ENCODE data around the gene GIGYF2.
"Not testable (repeated sequence)": the region's sequence is repeated elsewhere in the genome, so short reads cannot be mapped to it uniquely, and the experiment has no call there.

GIGYF2 gene

DNA sequence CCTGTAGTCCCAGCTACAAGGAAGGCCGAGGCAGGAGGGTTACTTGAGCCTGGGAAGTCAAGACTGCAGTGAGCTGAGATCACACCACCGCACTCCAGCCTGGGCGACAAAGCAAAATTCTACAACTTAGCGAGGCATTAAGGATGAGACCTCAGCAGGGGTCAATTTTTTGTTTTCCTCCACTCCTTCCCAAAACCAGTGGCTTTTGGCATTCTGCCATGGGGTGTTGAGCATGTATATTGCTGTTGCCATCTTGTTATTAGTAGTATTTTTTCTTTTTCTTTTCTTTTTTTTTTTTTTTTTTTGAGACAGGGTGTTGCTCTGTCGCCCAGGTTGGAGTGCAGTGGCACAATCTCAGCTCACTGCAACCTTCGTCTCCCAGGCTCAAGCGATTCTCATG lies 8.9 kb upstream of the GIGYF2 start:
- in situ Hi-C loops (cut with HindIII; ENCODE audit: low sequenced_read_pairs): loop anchor here (5.0 kb wide), 1 partner anchor 39 kb away; no protein-coding TSS in a partner anchor
- no peak for DNase-seq (ENCODE audit: low read depth)
- TF ChIP-seq, protein P1, sequence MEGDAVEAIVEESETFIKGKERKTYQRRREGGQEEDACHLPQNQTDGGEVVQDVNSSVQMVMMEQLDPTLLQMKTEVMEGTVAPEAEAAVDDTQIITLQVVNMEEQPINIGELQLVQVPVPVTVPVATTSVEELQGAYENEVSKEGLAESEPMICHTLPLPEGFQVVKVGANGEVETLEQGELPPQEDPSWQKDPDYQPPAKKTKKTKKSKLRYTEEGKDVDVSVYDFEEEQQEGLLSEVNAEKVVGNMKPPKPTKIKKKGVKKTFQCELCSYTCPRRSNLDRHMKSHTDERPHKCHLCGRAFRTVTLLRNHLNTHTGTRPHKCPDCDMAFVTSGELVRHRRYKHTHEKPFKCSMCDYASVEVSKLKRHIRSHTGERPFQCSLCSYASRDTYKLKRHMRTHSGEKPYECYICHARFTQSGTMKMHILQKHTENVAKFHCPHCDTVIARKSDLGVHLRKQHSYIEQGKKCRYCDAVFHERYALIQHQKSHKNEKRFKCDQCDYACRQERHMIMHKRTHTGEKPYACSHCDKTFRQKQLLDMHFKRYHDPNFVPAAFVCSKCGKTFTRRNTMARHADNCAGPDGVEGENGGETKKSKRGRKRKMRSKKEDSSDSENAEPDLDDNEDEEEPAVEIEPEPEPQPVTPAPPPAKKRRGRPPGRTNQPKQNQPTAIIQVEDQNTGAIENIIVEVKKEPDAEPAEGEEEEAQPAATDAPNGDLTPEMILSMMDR (IDR thresholded peaks at IDR 0.05; ENCODE audit: low read depth, low read length, missing control alignments): no peak
- no peak overlapping the region for H3K4me3 ChIP-seq (ENCODE audit: low read depth, low read length)

DNA sequence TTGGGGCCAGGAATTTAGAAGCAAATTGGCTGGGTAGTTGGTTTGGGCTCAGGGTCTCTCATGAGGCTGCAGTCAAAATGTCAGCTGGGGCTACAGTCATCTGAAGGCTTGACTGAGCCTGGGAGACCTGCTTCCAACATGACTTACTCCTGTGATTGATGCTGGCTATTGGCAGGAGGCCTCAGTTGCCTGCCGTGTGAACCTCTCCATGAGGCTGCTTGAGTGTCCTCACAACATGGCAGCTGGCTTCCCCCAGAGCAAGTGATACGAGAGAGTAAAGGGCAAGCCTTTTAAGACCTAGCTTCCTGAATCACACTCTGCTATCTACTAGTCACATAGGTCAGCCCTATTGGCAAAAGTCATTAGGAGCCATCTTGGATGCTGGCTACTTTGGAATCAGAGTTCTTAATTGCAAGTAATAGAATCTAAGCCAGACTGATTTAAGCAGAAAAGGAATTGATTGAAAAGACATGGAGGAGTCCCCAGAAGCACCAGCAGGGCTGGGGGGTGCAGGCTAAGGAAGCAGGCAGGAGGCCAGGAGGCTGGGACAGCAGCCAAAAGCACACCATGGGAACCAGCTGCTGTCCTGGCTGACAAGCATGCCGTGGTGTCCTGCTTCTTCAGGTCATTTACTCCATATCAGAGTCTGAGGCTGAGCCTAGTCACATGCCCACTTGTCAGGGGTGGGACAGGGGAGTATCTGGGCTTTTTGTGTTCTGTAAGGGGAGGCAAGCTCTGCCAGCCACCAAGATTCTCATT lies 7.8 kb upstream of the GIGYF2 start:
- DNase-seq (ENCODE audit: low read depth): peak; percentile 5
- in situ Hi-C loops (cut with HindIII; ENCODE audit: low sequenced_read_pairs): loop anchor here (5.0 kb wide), 1 partner anchor 38 kb away; no protein-coding TSS in a partner anchor

DNA sequence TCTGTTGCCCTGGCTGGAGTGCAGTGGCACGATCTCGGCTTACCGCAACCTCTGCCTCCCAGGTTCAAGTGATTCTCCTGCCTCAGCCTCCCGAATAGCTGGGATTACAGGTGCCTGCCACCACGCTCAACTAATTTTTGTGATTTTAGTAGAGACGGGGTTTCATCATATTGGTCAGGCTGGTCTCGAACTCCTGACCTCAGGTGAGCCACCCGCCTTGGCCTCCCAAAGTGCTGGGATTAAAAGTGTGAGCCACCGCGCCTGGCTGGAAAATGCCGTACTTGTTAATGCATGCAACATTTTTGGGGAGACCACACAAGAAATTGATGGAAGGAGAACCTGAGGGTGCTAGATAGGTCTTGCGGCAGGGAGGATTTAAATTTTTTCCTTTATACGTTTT lies 6.0 kb upstream of the GIGYF2 start:
- DNase-seq (ENCODE audit: low read depth); H3K4me3 ChIP-seq (ENCODE audit: low read depth, low read length); in situ Hi-C loops (cut with HindIII; ENCODE audit: low sequenced_read_pairs): not testable (repeated sequence)

More for the DNA sequence above, 7.8 kb upstream of the GIGYF2 start:
- H3K4me3 ChIP-seq (ENCODE audit: low read depth, low read length): no peak overlapping the region
- TF ChIP-seq, protein P1 (IDR thresholded peaks at IDR 0.05; ENCODE audit: low read depth, low read length, missing control alignments): no peak

DNA sequence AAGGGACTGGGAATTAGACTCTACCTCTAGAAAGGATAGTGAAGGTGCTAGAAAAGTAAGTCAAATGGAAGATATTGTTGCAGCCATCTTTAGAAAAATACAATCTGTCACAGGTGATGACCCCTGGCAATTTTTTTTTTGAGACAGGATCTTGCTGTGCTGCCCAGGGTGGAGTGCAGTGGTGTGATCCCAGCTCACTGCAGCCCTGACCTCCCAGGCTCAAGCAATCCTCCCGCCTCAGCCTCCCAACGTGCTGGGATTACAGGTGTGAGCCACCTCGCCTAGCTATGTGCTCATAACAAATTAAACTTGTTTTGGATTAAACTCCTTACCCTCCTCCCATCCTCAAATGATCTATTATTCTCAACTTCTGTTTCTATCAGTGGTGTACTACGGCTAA lies 3.8 kb upstream of the GIGYF2 start:
- no peak overlapping the region for H3K4me3 ChIP-seq (ENCODE audit: low read depth, low read length)
- TF ChIP-seq, protein P1 (IDR thresholded peaks at IDR 0.05; ENCODE audit: low read depth, low read length, missing control alignments): no peak
- DNase-seq (ENCODE audit: low read depth): no peak
- in situ Hi-C loops (cut with HindIII; ENCODE audit: low sequenced_read_pairs): no loop called here

DNA sequence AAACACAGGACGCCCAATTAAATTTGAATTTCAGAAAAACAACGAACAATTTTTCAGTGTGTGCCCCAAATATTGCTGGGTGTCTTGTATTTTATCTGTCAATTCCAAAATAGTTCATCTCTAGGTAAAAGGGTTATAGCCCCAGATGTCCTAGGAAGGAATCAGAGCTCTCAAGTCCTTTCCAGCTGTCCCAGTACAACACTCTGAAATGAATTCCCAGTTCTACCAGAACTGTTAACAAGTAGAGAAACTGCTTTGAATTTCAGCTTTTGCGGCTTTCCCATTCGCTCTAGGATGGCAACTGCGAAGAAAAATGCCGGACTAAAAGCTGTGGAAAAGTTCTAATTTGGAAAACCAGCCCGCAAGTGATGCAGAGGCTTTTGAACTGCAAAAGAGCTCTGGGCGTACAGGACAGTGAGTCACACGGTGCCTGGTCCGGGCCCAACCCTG lies 497 bp upstream of the GIGYF2 start:
- no peak for DNase-seq (ENCODE audit: low read depth)
- in situ Hi-C loops (cut with HindIII; ENCODE audit: low sequenced_read_pairs): no loop called here
- TF ChIP-seq, protein P1 (IDR thresholded peaks at IDR 0.05; ENCODE audit: low read depth, low read length, missing control alignments): no peak
- H3K4me3 ChIP-seq (ENCODE audit: low read depth, low read length): peak overlapping the region; percentile 92

DNA sequence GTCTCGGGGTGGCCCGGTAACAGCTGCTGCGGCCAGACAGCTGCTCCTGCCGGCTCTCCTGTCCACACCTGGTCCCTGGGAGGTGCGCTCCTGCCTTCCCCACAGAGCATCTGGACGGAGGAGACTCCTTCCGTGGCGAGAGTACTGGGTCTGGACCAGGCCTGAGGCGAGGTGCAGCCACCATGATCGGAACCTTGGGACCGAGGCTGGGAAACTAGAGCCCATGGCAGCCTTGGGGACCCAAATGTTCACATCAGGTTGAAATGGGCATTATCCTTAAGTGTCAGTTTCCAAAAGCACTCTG lies 628 bp downstream of the GIGYF2 start:
- TF ChIP-seq, protein P1 (IDR thresholded peaks at IDR 0.05; ENCODE audit: low read depth, low read length, missing control alignments): no peak
- peak overlapping the region; percentile 92 for H3K4me3 ChIP-seq (ENCODE audit: low read depth, low read length)
- DNase-seq (ENCODE audit: low read depth): no peak
- in situ Hi-C loops (cut with HindIII; ENCODE audit: low sequenced_read_pairs): no loop called here

DNA sequence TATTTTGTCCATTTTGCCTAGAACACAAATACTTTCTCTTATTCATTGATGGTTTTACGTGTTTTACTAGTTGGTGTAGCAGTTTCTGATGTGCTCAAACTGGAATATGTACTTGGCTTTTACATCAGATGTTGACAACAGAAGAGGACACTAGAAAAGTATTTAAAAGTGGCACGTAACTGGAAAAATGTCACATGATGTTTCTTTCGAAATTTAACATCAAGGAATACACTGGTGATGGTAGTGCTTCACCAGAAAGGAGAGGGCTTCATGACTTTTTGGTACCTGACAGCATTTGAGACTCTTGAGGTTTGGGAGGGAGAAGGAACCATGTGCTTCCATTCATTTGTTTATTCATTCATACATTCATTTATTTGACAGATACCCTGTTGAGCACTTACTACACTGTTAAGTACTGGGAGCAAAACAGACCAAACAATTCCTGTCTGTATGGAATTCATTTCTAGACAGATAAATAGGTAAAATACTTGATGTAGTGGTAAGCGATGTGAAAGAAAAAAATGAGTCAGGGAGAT lies 1.5 kb downstream of the GIGYF2 start:
- TF ChIP-seq, protein P1 (IDR thresholded peaks at IDR 0.05; ENCODE audit: low read depth, low read length, missing control alignments): no peak
- in situ Hi-C loops (cut with HindIII; ENCODE audit: low sequenced_read_pairs): no loop called here
- peak overlapping the region; percentile 92 for H3K4me3 ChIP-seq (ENCODE audit: low read depth, low read length)
- no peak for DNase-seq (ENCODE audit: low read depth)
